CD14-positive monocyte (primary cell): ENCODE measurements around the gene LAMC1. TPM values are rescaled to one million over a fixed set of nuclear protein-coding genes. Genes with fewer than 3 reads are reported as not detected.

Source experiments
- DNase-seq, 3 donors: peaks; one replicate each; pipeline ENCODE4 v3.0.0-alpha.2; 2011 to 2022
- H2AFZ ChIP-seq: 2 replicates; pipeline ENCODE4 v1.6.0; 2012; ENCODE audit warnings: mild to moderate bottlenecking, low read depth, low read length, inconsistent platforms; ENCODE audit not compliant: insufficient read depth, poor library complexity, severe bottlenecking
- H3K27ac ChIP-seq, 2 donors: 1 replicate in 1 of 2; 2 replicates in 1 of 2; pipeline ENCODE4 v1.5.1; 2012 to 2013; ENCODE audit warnings: low read length in 2 of 2, control low read depth in 1 of 2, inconsistent platforms in 1 of 2, low read depth in 1 of 2, mild to moderate bottlenecking in 1 of 2
- H3K27me3 ChIP-seq, 2 donors: one replicate each; pipeline versions ENCODE4 v1.6.0 to v1.6.1; 2011 to 2013; ENCODE audit warnings: low read length in 2 of 2; ENCODE audit not compliant: control insufficient read depth in 2 of 2, insufficient read depth in 2 of 2
- H3K36me3 ChIP-seq, 2 donors: replicated peaks in 1 of 2; 1 replicate in 1 of 2; 2 replicates in 1 of 2; pipeline versions ENCODE4 v1.5.1 to v1.6.1; 2012 to 2013; ENCODE audit warnings: low read length in 2 of 2, control low read depth in 1 of 2, inconsistent platforms in 1 of 2, mild to moderate bottlenecking in 1 of 2; ENCODE audit not compliant: insufficient read depth in 2 of 2, control insufficient read depth in 1 of 2
- H3K4me1 ChIP-seq, 2 donors: 1 replicate in 1 of 2; 2 replicates in 1 of 2; pipeline versions ENCODE4 v1.5.1 to v1.6.1; 2012 to 2013; ENCODE audit warnings: low read length in 2 of 2, control low read depth in 1 of 2, inconsistent platforms in 1 of 2, mild to moderate bottlenecking in 1 of 2, moderate library complexity in 1 of 2; ENCODE audit not compliant: insufficient read depth in 2 of 2, control insufficient read depth in 1 of 2
- H3K4me2 ChIP-seq: replicated peaks from 2 replicates; pipeline ENCODE3; 2012; ENCODE audit warnings: low read length, moderate library complexity, mild to moderate bottlenecking; ENCODE audit not compliant: poor library complexity, severe bottlenecking; ENCODE audit errors: extremely low read depth
- H3K4me3 ChIP-seq, 3 experiments: fragments of 200-600 bp in 1 of 3; sonication (generic) in 1 of 3; replicated peaks in 1 of 3; 1 replicate in 2 of 3; 2 replicates in 1 of 3; pipeline ENCODE4 v1.5.1; 2011 to 2013; ENCODE audit warnings: low read length in 3 of 3, mild to moderate bottlenecking in 3 of 3, control low read depth in 2 of 3, low read depth in 2 of 3, inconsistent platforms in 1 of 3, moderate library complexity in 1 of 3
- H3K79me2 ChIP-seq: 2 replicates; pipeline ENCODE4 v1.6.0; 2012; ENCODE audit warnings: mild to moderate bottlenecking, control low read depth, inconsistent platforms, low read length, moderate library complexity; ENCODE audit not compliant: insufficient read depth
- H3K9ac ChIP-seq: 2 replicates; pipeline ENCODE4 v1.6.0; 2017; ENCODE audit warnings: low read length, mild to moderate bottlenecking; ENCODE audit not compliant: insufficient read depth, poor library complexity, severe bottlenecking
- H3K9me3 ChIP-seq, 2 donors: replicated peaks in 1 of 2; 1 replicate in 1 of 2; 2 replicates in 1 of 2; pipeline versions ENCODE4 v1.5.1 to v1.6.1; 2012 to 2013; ENCODE audit warnings: low read length in 2 of 2, control low read depth in 1 of 2; ENCODE audit not compliant: control insufficient read depth in 1 of 2, insufficient read depth in 1 of 2
- H4K20me1 ChIP-seq: 2 replicates; pipeline ENCODE4 v1.6.0; 2012; ENCODE audit warnings: mild to moderate bottlenecking, low read length, control low read depth, moderate library complexity; ENCODE audit not compliant: insufficient read depth
- H3K27ac Mint-ChIP-seq, 7 donors: one replicate each; pipeline ENCODE4 v1.8.0; 2020; ENCODE audit warnings: mild to moderate bottlenecking in 7 of 7, mixed read lengths in 7 of 7, moderate library complexity in 6 of 7, inconsistent platforms in 2 of 7
- H3K27me3 Mint-ChIP-seq, 3 donors: one replicate each; pipeline ENCODE4 v1.8.0; 2021 to 2022; ENCODE audit warnings: low read depth in 3 of 3, mild to moderate bottlenecking in 3 of 3, mixed read lengths in 3 of 3, moderate library complexity in 3 of 3, inconsistent platforms in 1 of 3
- H3K36me3 Mint-ChIP-seq, 2 donors: one replicate each; pipeline ENCODE4 v1.8.0; 2020; ENCODE audit warnings: mixed read lengths in 2 of 2, inconsistent platforms in 1 of 2, mild to moderate bottlenecking in 1 of 2
- H3K4me1 Mint-ChIP-seq: one replicate; pipeline ENCODE4 v1.8.0; 2020; ENCODE audit warnings: mild to moderate bottlenecking, mixed read lengths
- H3K4me3 Mint-ChIP-seq, 2 donors: one replicate each; pipeline ENCODE4 v1.8.0; 2020; ENCODE audit warnings: mild to moderate bottlenecking in 2 of 2, mixed read lengths in 2 of 2, moderate library complexity in 1 of 2
- H3K9me3 Mint-ChIP-seq, 7 donors: one replicate each; pipeline ENCODE4 v1.8.0; 2020 to 2022; ENCODE audit warnings: mixed read lengths in 7 of 7, mild to moderate bottlenecking in 6 of 7, moderate library complexity in 6 of 7, inconsistent platforms in 2 of 7
- WGBS: methylation state at CpG from one replicate; pipeline ENCODE4 v1.1.5; 2013; ENCODE audit warnings: missing lambda C conversion rate; ENCODE audit not compliant: insufficient coverage; 5-methylcytosine and 5-hydroxymethylcytosine counted together
- intact Hi-C, 2 donors: fragments of 100-400 bp; cut with micrococcal nuclease; formaldehyde crosslinking; loops; one replicate each; pipeline versions ENCODE4 v1.15.0 to v1.15.1; 2023
- polyA plus RNA-seq, 3 donors: library from polyadenylated mRNA; depleted of rRNA in 1 of 3; unstranded in 2 of 3; stranded (reverse) in 1 of 3; fragments of 300-500 nt in 2 of 3; fragments of >200 nt in 1 of 3; fragmentation: Illumina TruSeq in 2 of 3; gene quantifications; 1 replicate in 2 of 3; 2 replicates in 1 of 3; pipeline ENCODE4 v1.2.3, GENCODE V29; 2012 to 2021
- TF ChIP-seq, protein P1 (sequence below): fragments of 200-600 bp; IDR thresholded peaks from one replicate; pipeline ENCODE4 v1.8.0; 2022; ENCODE audit warnings: antibody characterized with exemption, mild to moderate bottlenecking

The LAMC1 gene
- polyA plus RNA-seq, 3 donors, result 0.34 to 1.7 (median 0.95) TPM

DNA sequence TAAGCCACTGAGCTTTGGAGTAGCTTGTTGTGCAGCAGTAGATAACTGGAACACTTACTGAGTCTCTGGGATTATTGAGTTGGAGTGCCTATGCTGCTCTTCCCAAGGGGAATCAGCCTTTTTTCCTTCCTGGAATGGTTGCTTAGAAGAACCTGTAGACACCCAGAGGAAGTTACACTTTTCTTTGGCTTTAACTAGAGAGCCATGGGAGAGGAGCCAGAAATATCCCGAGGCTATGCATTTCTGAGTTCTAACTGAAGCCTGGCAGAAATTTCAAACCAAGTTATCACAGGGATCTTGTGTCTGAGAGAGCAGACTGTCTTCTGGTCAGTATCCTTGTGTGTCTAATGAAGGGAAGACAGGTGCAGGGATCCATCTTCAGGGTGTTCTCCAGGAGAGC, 28.3 kb downstream of the LAMC1 start:
- Mint-ChIP-seq H3K27me3 (peaks cover 0 to 9% (median 8%) of the 10 kb centered on the region in 3 donors), H3K4me3 (no peak overlapping the region), H3K4me1 (peaks cover 3% of the 10 kb centered on the region), H3K36me3 (no peaks in the 10 kb centered on the region), H3K27ac (no peak overlapping the region), H3K9me3 (no peaks in the 10 kb centered on the region)
- Histone ChIP-seq H3K79me2 (no peaks in the 10 kb centered on the region), H3K9me3 (no peaks in the 10 kb centered on the region), H4K20me1 (no peaks in the 10 kb centered on the region), H3K27me3 (no peaks in the 10 kb centered on the region), H2AFZ (no peak overlapping the region), H3K36me3 (no peaks in the 10 kb centered on the region), H3K27ac (no peak overlapping the region), H3K4me1 (no peaks in the 10 kb centered on the region), H3K4me2 (no peak overlapping the region), H3K4me3 (no peak overlapping the region), H3K9ac (no peak overlapping the region)
- TF ChIP-seq, protein P1, sequence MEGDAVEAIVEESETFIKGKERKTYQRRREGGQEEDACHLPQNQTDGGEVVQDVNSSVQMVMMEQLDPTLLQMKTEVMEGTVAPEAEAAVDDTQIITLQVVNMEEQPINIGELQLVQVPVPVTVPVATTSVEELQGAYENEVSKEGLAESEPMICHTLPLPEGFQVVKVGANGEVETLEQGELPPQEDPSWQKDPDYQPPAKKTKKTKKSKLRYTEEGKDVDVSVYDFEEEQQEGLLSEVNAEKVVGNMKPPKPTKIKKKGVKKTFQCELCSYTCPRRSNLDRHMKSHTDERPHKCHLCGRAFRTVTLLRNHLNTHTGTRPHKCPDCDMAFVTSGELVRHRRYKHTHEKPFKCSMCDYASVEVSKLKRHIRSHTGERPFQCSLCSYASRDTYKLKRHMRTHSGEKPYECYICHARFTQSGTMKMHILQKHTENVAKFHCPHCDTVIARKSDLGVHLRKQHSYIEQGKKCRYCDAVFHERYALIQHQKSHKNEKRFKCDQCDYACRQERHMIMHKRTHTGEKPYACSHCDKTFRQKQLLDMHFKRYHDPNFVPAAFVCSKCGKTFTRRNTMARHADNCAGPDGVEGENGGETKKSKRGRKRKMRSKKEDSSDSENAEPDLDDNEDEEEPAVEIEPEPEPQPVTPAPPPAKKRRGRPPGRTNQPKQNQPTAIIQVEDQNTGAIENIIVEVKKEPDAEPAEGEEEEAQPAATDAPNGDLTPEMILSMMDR, result no peak
- 90% methylated on average over 1 of the region's 1 CpG for WGBS
- intact Hi-C loops, result no loop called here
- DNase-seq, result no peak

DNA sequence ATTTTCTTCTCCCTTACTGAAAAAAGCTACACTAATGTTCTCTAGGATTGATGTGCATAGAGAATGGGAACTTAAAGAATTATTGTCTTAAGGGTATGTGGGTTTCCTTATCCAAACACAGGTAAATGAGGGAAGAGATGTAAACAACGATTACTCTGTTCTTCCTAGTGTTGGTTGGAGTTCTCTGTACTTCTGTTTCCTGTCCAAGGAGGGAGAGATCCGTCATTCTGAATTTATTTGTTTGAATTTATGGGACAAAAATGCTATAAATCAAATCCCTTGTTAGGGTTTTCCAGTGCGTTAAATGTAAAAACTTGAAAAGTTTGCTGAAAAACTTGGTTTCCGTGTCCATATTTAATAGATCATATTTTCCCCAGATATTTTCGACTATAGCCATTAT, 29.6 kb downstream of the LAMC1 start:
- TF ChIP-seq, protein P1, result no peak
- Histone ChIP-seq H3K4me1 (no peaks in the 10 kb centered on the region), H3K27me3 (no peaks in the 10 kb centered on the region), H3K9me3 (no peaks in the 10 kb centered on the region), H3K9ac (no peak overlapping the region), H3K4me2 (no peak overlapping the region), H2AFZ (no peak overlapping the region), H3K27ac (no peak overlapping the region), H3K36me3 (no peaks in the 10 kb centered on the region), H4K20me1 (no peaks in the 10 kb centered on the region), H3K79me2 (no peaks in the 10 kb centered on the region), H3K4me3 (no peak overlapping the region)
- Mint-ChIP-seq H3K36me3 (no peaks in the 10 kb centered on the region), H3K27ac (no peak overlapping the region), H3K9me3 (no peaks in the 10 kb centered on the region), H3K4me3 (no peak overlapping the region), H3K27me3 (peaks cover 0 to 9% (median 8%) of the 10 kb centered on the region in 3 donors), H3K4me1 (peaks cover 3% of the 10 kb centered on the region)
- intact Hi-C loops, result no loop called here
- WGBS, result 17% methylated on average over 1 of the region's 5 CpGs
- no peak for DNase-seq
